Globus pallidus (tissue), 1 donor: ENCODE measurements around the gene SELENBP1.

Experiments used
- DNase-seq: peaks from one replicate; pipeline ENCODE4 v3.0.0-alpha.2; 2015; ENCODE audit warnings: low spot score

Gene SELENBP1

DNA sequence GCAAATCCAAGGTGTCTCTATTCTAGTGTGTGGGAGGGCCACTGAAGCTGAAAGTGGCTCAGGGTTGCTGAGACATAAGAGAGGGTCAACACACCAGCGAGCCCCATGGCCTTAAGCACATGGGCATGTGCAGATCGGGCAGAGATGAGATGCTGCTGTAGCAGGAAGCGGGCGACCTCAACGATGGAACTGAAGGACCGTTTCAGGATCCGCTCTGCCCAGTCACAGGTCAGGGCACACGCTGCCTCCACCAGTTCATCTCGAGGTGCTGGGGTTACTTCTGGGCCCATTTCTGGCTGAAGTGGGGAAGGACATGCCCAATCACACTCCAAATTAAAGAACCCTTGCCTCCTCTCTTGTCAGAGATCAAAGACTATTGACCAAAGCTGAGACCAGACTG, 28.9 kb downstream of the SELENBP1 start:
- DNase-seq = no peak

- no peak for DNase-seq
Measured at GRCh38 chr1:151342569-151342968, 29.9 kb downstream of the SELENBP1 start.

DNA sequence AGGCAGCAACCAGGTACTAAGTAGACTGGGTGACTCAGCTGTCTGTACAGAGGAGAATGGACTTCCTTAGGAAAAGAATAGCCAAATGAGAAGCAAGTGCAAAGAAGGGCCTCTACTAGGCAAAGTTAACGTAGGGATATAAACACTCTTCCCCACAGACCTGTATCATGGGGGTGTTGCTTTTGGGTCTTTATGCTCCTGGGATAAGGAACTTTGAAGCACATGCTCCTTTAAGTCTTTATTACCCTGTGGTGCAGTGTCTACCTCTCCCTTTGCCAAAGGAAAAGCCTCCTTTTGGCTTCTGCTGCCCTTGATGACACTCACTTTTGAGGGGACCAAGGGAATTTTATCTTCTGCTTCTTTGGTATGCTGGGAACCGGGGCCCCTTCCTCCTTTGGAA, 30.5 kb downstream of the SELENBP1 start:
- no peak for DNase-seq

- DNase-seq = peak; percentile 86
Measured at GRCh38 chr1:151340870-151341754, 31.4 kb downstream of the SELENBP1 start.

DNA sequence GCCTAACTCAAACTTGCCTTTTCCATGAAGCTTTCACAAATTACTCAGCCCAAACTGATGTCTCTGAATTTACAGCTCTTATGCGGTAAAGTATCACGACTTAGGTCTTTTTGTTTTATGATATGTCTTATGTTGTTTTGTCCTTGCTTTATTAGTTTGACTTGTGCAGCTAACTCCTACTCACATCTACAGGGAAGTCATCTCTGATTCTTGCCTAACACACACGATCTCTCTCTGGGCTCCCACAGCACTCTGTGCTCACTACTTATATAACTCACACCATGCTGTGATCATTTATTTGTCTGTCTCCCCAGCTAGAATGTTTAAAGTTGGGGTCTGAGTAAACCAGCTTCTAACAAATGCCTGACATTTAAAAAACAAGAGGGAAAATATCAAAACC, 35.9 kb downstream of the SELENBP1 start:
- DNase-seq = no peak

DNA sequence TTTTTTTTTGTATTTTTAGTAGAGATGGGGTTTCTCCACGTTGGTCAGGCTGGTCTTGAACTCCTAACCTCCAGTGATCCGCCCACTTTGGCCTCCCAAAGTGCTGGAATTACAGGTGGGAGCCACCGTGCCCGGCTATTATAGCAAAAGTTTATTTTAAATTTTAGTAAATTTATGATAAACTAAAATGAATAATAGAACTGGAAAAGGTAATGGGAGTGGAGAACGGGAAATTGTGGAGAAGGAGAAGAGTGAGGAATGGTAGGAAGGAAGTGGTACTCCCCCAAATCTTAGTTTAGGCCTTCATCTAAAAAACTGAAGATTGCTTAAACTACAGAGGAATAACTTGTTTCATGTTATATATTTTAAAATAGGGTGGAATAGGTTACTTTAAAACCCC, 37.7 kb downstream of the SELENBP1 start:
- no peak for DNase-seq

DNA sequence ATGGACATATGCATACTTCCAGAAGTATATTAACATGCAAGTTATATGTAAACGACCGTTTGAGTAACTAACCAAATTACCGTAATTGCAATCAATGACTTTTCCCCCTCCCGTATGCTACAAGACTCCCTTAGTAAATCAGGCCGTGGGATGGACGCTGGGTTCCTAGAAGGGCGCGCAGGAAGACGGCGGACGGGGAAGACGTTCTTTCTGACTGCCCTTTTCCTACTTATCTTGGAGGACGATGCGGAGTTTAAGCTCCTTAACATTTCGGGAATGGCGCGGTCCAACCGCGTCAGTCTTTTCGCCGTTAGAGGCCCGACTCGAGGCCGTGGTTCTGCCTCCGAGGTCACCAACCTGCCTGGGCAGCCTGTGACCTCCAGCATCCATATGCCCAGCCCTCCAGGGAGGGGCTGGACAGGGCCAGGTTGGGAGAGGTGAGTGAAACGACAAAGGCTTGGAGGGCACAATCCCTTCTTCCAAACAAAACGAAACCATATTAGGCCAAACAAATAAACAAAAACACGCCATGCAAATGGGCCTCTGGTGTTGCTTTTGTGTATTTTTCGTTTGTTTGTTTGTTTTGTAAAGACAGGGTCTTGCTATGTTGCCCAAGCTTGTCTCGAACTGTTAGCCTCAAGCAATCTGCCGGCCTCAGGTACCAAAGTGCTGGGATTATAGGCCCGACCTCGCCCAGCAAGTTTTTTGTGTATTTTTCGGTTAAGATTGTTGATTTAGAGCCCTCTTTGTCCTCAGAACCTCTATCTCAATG, 44.4 kb downstream of the SELENBP1 start:
- DNase-seq = no peak

- DNase-seq = peak; percentile 98
Measured at GRCh38 chr1:151327223-151327902, 45.1 kb downstream of the SELENBP1 start, which contains the start of gene PI4KB. PI4KB (minus strand) TSS chr1:151327416; CDS start chr1:151316481, 10,935 bp downstream.

GRCh38 chr1:151326619-151327222, 45.8 kb downstream of the SELENBP1 start:
- DNase-seq = peak; percentile 50

GRCh38 chr1:151325646-151326429, 46.7 kb downstream of the SELENBP1 start:
- DNase-seq = no peak

DNA sequence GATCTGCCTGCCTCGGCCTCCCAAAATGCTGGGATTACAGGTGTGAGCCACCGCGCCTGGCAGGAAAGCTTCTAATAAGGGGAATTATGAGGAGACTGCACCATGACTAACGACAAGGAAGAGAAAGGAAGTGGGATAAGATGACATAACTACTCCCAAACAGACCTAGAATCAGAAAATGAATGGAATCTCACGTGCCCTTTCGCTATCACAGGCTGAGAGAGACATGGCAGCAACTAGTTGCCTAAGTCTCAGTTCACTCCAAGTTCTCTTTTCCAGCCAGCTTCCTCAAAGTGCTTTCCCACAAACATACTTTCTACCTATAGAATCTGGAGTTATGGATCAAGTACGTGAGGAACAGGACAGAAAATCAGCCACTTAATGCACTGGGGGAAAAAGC, 47.3 kb downstream of the SELENBP1 start:
- no peak for DNase-seq

GRCh38 chr1:151324390-151324930, 48.0 kb downstream of the SELENBP1 start:
- no peak for DNase-seq

GRCh38 chr1:151318975-151319374, 53.5 kb downstream of the SELENBP1 start:
- no peak for DNase-seq

DNA sequence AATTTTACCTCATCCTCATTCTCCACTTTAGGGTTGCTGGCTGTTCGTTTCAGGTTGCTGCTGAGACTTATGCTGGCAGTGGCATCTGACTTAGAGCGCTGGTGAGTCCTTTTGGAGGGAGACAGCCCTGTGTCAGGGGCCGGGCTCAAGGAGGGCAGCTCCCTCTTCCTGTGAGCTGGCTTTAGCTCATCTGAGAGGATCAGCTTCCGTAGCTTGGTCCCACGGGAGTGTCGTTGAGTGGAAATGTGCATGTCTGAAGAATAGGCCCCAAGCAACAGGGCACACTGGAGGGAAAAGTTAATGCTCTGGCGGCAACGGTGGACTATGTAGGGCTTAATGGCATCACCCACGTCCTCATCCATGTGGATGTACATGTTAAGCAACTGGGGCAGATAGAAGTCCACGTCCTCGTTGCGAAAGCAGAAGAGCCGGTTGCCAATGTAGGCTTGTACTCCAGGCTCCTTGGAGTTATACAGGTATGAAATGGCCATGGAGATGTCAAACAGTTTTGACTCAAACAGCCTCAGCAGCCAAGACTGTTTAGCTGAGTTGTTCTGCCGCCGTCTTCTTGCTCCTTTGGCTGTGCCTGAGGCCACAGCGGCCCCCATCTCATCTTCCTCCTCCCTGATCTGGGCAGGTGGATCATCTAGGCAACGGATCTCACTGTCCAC, 56.8 kb downstream of the SELENBP1 start:
- no peak for DNase-seq
